CD4-positive, alpha-beta T cell treated with Interleukin-21 for 1 hour (primary cell): ENCODE measurements around the gene KRTAP6-2.

ENCODE experiments used
- DNase-seq: peaks from one replicate; pipeline ENCODE4 v3.0.0-alpha.2; 2020

Gene KRTAP6-2

DNA sequence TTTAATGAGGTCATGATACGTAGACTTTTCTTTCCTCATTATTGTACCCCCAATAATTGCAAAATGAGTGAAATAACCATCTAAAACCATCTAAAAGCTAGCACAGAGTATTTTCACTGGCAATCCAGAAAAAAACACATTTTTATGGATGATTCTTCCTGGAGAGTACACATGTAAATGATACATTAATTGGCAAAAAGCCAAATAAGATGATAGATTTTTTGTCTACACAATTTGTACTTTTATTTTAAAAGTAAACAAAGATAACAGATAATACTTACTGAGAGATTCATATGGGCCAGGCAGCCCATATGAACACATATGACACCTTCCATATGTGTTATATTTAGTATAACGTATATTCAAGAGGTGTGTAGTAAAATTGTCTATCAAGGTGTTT lies 35.1 kb downstream of the KRTAP6-2 start:
- no peak for DNase-seq

- no peak for DNase-seq
Measured at GRCh38 chr21:30563072-30563471, 35.6 kb downstream of the KRTAP6-2 start.

- no peak for DNase-seq
Measured at GRCh38 chr21:30561957-30562356, 36.7 kb downstream of the KRTAP6-2 start.

DNA sequence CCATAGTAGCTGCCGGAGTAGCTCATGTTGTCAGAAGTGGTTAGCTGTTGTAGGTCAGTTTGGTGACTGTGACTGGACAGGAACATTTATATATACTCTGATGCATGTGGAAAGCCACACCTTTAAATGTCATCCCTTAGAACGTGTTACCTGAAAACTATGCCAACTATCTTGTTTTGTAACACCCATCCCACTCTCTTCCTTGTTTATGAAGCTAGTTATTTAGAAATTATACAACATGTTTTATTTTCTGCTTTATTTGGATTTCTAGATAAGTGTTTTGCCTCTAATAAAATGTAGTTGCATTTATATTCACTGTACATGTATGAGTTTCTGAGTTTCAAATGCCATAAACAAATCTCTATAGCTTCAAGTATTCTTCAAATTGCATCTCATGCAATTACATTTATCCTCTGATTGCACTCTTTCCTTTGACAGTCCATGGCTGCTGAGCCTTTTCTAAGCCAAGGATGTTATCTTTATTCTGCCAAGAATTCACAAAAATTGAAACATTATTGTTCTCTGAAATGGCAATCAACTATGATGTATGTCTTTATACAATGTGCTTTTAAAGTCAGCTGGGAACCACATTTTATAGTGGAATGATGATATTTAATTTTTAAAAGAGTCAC lies 37.3 kb downstream of the KRTAP6-2 start, which contains the start of gene KRTAP19-7:
TSS of gene KRTAP19-7 (minus strand) at position 51 of the 632 bp plus-strand sequence. CDS start at position 26, 25 bp downstream.
- no peak for DNase-seq

DNA sequence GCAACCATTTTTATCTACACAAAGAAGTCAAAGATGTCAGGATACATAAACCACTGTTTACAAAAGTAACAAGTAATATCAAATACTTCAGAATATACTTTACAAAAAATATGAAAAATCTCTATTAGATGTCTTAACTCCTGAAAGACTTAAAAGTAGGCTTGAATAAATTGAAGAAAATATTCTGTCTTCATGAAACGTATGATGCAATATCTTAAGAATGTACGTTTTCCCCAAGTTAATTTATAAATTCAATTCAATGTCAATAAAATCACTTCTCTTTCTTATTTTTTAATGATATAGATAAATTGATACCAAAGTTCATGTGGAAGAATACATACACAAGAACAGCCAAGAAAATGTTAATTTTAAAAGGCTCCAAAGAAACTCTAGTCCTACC lies 43.6 kb downstream of the KRTAP6-2 start:
- DNase-seq, result no peak

GRCh38 chr21:30552782-30553181 lies 45.9 kb downstream of the KRTAP6-2 start:
- DNase-seq, result no peak
